T-helper 1 cell treated with Interleukin-12 subunit alpha and Interleukin-12 subunit beta and Interleukin-4 antibody, amounts not matched to agents 30 μg/mL and 1 μg/mL, for 36 hours (primary cell): ENCODE data around the gene MYO19.

Experiments
- H3K27ac Mint-ChIP-seq: one replicate; pipeline ENCODE4 v1.8.0; 2021; ENCODE audit warnings: mild to moderate bottlenecking, mixed read lengths
- H3K27me3 Mint-ChIP-seq: one replicate; pipeline ENCODE4 v1.8.0; 2021; ENCODE audit warnings: low read depth, mixed read lengths
- H3K36me3 Mint-ChIP-seq: one replicate; pipeline ENCODE4 v1.8.0; 2021; ENCODE audit warnings: low read depth, mixed read lengths
- H3K4me1 Mint-ChIP-seq: one replicate; pipeline ENCODE4 v1.8.0; 2021; ENCODE audit warnings: low read depth, mixed read lengths
- H3K4me3 Mint-ChIP-seq: one replicate; pipeline ENCODE4 v1.8.0; 2021; ENCODE audit warnings: mild to moderate bottlenecking, moderate library complexity, mixed read lengths
- H3K9me3 Mint-ChIP-seq: one replicate; pipeline ENCODE4 v1.8.0; 2021; ENCODE audit warnings: mixed read lengths

MYO19 gene

GRCh38 chr17:36544307-36545076, 9.8 kb upstream of the MYO19 start, which contains the start of gene GGNBP2:
TSS of gene GGNBP2 (plus strand) at chr17:36544919. CDS start at chr17:36545725, 806 bp downstream.
- Mint-ChIP-seq H3K4me1 (peaks cover 19% of the 10 kb centered on the region), H3K27ac (peak within 1 kb of the TSS; percentile 97), H3K9me3 (no peaks in the 10 kb centered on the region), H3K27me3 (no peaks in the 10 kb centered on the region), H3K36me3 (peaks cover 21% of the 10 kb centered on the region), H3K4me3 (peak within 1 kb of the TSS; percentile 100)

- peak overlapping the region; percentile 100 for H3K4me3 Mint-ChIP-seq
- no peaks in the 10 kb centered on the region for H3K9me3 Mint-ChIP-seq
- peaks cover 22% of the 10 kb centered on the region for H3K36me3 Mint-ChIP-seq
- peaks cover 19% of the 10 kb centered on the region for H3K4me1 Mint-ChIP-seq
- H3K27ac Mint-ChIP-seq = peak overlapping the region; percentile 97
- H3K27me3 Mint-ChIP-seq = no peaks in the 10 kb centered on the region
Observed at GRCh38 chr17:36544044-36544306, 9.3 kb upstream of the MYO19 start.

DNA sequence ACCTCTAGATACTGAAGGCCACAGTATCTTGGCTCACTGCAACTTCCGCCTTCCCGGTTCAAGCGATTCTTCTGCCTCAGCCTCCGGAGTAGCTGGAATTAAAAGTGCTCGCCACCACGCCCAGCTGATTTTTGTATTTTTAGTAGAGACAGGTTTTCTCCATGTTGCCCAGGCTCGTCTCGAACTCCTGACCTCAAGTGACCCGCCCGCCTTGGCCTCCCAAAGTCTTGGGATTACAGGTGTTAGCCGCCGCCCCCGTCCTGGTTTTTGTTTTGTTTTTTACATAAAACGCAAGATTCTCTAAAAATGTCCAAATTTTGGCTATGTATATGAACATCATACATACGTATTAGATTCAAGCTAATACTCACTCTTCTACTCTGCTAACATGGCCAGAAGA, 8.1 kb upstream of the MYO19 start:
- H3K4me3 Mint-ChIP-seq = no peak overlapping the region
- no peaks in the 10 kb centered on the region for H3K9me3 Mint-ChIP-seq
- H3K27ac Mint-ChIP-seq = no peak overlapping the region

GRCh38 chr17:36540696-36541095, 6.0 kb upstream of the MYO19 start:
- Mint-ChIP-seq H3K4me3 (no peak overlapping the region), H3K4me1 (peaks cover 13% of the 10 kb centered on the region), H3K27me3 (no peaks in the 10 kb centered on the region), H3K36me3 (peaks cover 20% of the 10 kb centered on the region), H3K9me3 (no peaks in the 10 kb centered on the region), H3K27ac (no peak overlapping the region)

More for the DNA sequence above, 8.1 kb upstream of the MYO19 start:
- peaks cover 24% of the 10 kb centered on the region for H3K36me3 Mint-ChIP-seq
- no peaks in the 10 kb centered on the region for H3K27me3 Mint-ChIP-seq
- H3K4me1 Mint-ChIP-seq = peaks cover 12% of the 10 kb centered on the region

DNA sequence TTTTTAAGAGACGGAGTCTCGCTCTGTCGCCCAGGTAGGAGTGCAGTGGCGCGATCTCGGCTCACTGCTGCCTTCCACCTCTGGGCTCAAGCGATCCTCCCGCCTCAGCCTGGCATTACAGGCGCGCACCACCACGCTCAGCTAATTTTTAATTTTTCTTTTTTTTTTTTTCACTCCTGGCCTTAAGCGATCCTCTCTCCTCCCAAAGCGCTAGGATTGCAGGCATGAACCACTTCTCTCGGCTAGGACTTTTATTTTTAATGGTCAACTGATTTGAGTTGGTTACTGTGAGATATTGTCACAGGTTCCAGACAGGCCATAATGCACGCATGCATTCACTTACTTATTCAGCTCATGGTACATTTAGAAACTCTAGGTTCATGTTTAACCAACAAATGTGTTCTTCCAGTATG, 1.0 kb upstream of the MYO19 start:
- H3K9me3 Mint-ChIP-seq = no peaks in the 10 kb centered on the region
- peak overlapping the region; percentile 99 for H3K4me3 Mint-ChIP-seq
- peaks cover 32% of the 10 kb centered on the region for H3K36me3 Mint-ChIP-seq
- H3K27me3 Mint-ChIP-seq = no peaks in the 10 kb centered on the region
- H3K4me1 Mint-ChIP-seq = peaks cover 28% of the 10 kb centered on the region
- peak overlapping the region; percentile 98 for H3K27ac Mint-ChIP-seq

GRCh38 chr17:36533935-36534839, 481 bp downstream of the MYO19 start:
- Mint-ChIP-seq H3K27me3 (no peaks in the 10 kb centered on the region), H3K36me3 (peaks cover 28% of the 10 kb centered on the region), H3K27ac (peak overlapping the region; percentile 98), H3K4me1 (peaks cover 25% of the 10 kb centered on the region), H3K4me3 (peak overlapping the region; percentile 99), H3K9me3 (no peaks in the 10 kb centered on the region)

- H3K27me3 Mint-ChIP-seq = no peaks in the 10 kb centered on the region
- peaks cover 25% of the 10 kb centered on the region for H3K36me3 Mint-ChIP-seq
- peak overlapping the region; percentile 52 for H3K4me3 Mint-ChIP-seq
- H3K4me1 Mint-ChIP-seq = peaks cover 27% of the 10 kb centered on the region
- H3K9me3 Mint-ChIP-seq = no peaks in the 10 kb centered on the region
- peak overlapping the region; percentile 10 for H3K27ac Mint-ChIP-seq
Observed at GRCh38 chr17:36532435-36532975, 2.2 kb downstream of the MYO19 start.

GRCh38 chr17:36529121-36529520, 5.5 kb downstream of the MYO19 start:
- Mint-ChIP-seq H3K27ac (no peak overlapping the region), H3K4me3 (no peak overlapping the region), H3K27me3 (no peaks in the 10 kb centered on the region), H3K9me3 (no peaks in the 10 kb centered on the region), H3K36me3 (peaks cover 42% of the 10 kb centered on the region), H3K4me1 (peaks cover 22% of the 10 kb centered on the region)

GRCh38 chr17:36527621-36528250, 6.9 kb downstream of the MYO19 start:
- H3K4me1 Mint-ChIP-seq = peaks cover 14% of the 10 kb centered on the region
- H3K4me3 Mint-ChIP-seq = no peak overlapping the region
- no peaks in the 10 kb centered on the region for H3K27me3 Mint-ChIP-seq
- no peak overlapping the region for H3K27ac Mint-ChIP-seq
- no peaks in the 10 kb centered on the region for H3K9me3 Mint-ChIP-seq
- H3K36me3 Mint-ChIP-seq = peaks cover 38% of the 10 kb centered on the region

GRCh38 chr17:36525888-36526287, 8.8 kb downstream of the MYO19 start:
- peaks cover 12% of the 10 kb centered on the region for H3K4me1 Mint-ChIP-seq
- no peaks in the 10 kb centered on the region for H3K9me3 Mint-ChIP-seq
- no peak overlapping the region for H3K27ac Mint-ChIP-seq
- no peak overlapping the region for H3K4me3 Mint-ChIP-seq
- H3K27me3 Mint-ChIP-seq = no peaks in the 10 kb centered on the region
- peaks cover 36% of the 10 kb centered on the region for H3K36me3 Mint-ChIP-seq

- Mint-ChIP-seq H3K4me1 (peaks cover 12% of the 10 kb centered on the region), H3K36me3 (peaks cover 43% of the 10 kb centered on the region), H3K27me3 (no peaks in the 10 kb centered on the region), H3K9me3 (no peaks in the 10 kb centered on the region), H3K4me3 (no peak overlapping the region), H3K27ac (no peak overlapping the region)
Observed at GRCh38 chr17:36525113-36525512, 9.6 kb downstream of the MYO19 start.

DNA sequence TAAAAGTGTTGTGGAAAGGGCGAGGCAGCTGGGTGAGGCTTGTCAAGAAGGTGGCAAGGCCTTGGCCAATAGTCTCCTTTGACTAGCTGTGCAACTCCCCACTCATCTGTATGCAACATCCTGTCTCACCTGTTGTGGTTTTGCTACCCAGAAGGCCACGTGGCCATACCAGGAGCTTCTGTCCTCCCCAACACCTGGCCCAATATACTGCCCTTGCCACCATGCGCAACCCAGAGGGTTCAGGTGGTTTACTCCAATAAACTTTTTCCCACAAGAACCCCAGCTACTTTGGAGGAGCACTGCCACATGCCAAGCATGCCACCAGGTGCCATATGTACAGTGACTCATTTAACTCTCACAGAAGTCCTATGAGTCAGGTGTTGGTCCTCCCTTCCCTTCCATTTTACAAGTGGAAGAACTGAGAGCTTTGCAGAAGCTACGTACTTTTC, 10.2 kb downstream of the MYO19 start:
- no peaks in the 10 kb centered on the region for H3K27me3 Mint-ChIP-seq
- no peaks in the 10 kb centered on the region for H3K9me3 Mint-ChIP-seq
- no peak overlapping the region for H3K4me3 Mint-ChIP-seq
- peaks cover 12% of the 10 kb centered on the region for H3K4me1 Mint-ChIP-seq
- peak overlapping the region; percentile 39 for H3K27ac Mint-ChIP-seq
- peaks cover 43% of the 10 kb centered on the region for H3K36me3 Mint-ChIP-seq

- Mint-ChIP-seq H3K27me3 (no peaks in the 10 kb centered on the region), H3K4me1 (peaks cover 9% of the 10 kb centered on the region), H3K27ac (no peak overlapping the region), H3K36me3 (peaks cover 45% of the 10 kb centered on the region), H3K4me3 (no peak overlapping the region), H3K9me3 (no peaks in the 10 kb centered on the region)
Observed at GRCh38 chr17:36523113-36523512, 11.6 kb downstream of the MYO19 start.

GRCh38 chr17:36515837-36516236, 18.8 kb downstream of the MYO19 start:
- Mint-ChIP-seq H3K9me3 (no peaks in the 10 kb centered on the region), H3K36me3 (peaks cover 12% of the 10 kb centered on the region), H3K4me1 (no peaks in the 10 kb centered on the region), H3K27ac (no peak overlapping the region), H3K4me3 (no peak overlapping the region), H3K27me3 (no peaks in the 10 kb centered on the region)
